Fibroblast of peridontal ligament (primary cell): Measurements from ENCODE around the gene PRR15.

ENCODE experiments used
- DNase-seq: peaks from one replicate; pipeline ENCODE4 v3.0.0-alpha.2; 2010; ENCODE audit errors: extremely low read depth

Gene PRR15

GRCh38 chr7:29609162-29610037, 45.8 kb downstream of the PRR15 start:
- no peak for DNase-seq

GRCh38 chr7:29610086-29610485, 46.5 kb downstream of the PRR15 start:
- peak; percentile 59 for DNase-seq

- no peak for DNase-seq
Measured at GRCh38 chr7:29611941-29612544, 48.4 kb downstream of the PRR15 start.

- peak; percentile 83 for DNase-seq
Measured at GRCh38 chr7:29612596-29612995, 49.0 kb downstream of the PRR15 start.

GRCh38 chr7:29613100-29613499, 49.5 kb downstream of the PRR15 start:
- no peak for DNase-seq

- DNase-seq = no peak
Measured at GRCh38 chr7:29614229-29614628, 50.6 kb downstream of the PRR15 start.
